ENCODE data around the gene IARS2.

The IARS2 gene

DNA sequence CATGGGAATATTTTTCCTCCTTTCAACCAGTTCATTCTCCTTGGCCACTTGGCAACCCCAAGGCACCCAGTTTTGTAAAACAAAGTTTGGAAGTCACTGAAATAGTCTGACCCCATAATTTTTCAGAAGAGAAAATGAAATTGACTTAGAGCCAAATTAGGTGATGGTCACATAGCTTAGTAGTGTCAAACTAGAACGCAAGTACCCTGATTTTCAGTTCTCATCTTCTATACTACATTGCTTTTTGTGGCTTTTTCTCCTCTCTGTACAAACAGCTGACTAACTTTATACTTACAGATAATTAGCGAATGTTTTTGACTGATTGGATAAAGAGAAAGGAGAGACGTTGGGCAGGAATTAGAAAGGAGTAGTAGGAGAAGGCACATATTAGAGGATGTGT is 33.1 kb downstream of the IARS2 start:
- TF ChIP-seq CEBPB (IDR thresholded peaks at IDR 0.05) = no peak
- TF ChIP-seq, protein P1, sequence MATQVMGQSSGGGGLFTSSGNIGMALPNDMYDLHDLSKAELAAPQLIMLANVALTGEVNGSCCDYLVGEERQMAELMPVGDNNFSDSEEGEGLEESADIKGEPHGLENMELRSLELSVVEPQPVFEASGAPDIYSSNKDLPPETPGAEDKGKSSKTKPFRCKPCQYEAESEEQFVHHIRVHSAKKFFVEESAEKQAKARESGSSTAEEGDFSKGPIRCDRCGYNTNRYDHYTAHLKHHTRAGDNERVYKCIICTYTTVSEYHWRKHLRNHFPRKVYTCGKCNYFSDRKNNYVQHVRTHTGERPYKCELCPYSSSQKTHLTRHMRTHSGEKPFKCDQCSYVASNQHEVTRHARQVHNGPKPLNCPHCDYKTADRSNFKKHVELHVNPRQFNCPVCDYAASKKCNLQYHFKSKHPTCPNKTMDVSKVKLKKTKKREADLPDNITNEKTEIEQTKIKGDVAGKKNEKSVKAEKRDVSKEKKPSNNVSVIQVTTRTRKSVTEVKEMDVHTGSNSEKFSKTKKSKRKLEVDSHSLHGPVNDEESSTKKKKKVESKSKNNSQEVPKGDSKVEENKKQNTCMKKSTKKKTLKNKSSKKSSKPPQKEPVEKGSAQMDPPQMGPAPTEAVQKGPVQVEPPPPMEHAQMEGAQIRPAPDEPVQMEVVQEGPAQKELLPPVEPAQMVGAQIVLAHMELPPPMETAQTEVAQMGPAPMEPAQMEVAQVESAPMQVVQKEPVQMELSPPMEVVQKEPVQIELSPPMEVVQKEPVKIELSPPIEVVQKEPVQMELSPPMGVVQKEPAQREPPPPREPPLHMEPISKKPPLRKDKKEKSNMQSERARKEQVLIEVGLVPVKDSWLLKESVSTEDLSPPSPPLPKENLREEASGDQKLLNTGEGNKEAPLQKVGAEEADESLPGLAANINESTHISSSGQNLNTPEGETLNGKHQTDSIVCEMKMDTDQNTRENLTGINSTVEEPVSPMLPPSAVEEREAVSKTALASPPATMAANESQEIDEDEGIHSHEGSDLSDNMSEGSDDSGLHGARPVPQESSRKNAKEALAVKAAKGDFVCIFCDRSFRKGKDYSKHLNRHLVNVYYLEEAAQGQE (IDR thresholded peaks at IDR 0.05; ENCODE audit: low read depth) = no peak
- no peak for TF ChIP-seq EGR1 (IDR thresholded peaks at IDR 0.05)
- TF ChIP-seq TCF12 (IDR thresholded peaks at IDR 0.05; ENCODE audit: low read depth) = no peak
- TF ChIP-seq, protein P2, sequence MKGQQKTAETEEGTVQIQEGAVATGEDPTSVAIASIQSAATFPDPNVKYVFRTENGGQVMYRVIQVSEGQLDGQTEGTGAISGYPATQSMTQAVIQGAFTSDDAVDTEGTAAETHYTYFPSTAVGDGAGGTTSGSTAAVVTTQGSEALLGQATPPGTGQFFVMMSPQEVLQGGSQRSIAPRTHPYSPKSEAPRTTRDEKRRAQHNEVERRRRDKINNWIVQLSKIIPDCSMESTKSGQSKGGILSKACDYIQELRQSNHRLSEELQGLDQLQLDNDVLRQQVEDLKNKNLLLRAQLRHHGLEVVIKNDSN (IDR thresholded peaks at IDR 0.05) = no peak
- no peak for TF ChIP-seq EP300 (IDR thresholded peaks at IDR 0.05; ENCODE audit: borderline replicate concordance)
- TF ChIP-seq, protein P3, sequence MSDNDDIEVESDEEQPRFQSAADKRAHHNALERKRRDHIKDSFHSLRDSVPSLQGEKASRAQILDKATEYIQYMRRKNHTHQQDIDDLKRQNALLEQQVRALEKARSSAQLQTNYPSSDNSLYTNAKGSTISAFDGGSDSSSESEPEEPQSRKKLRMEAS (IDR thresholded peaks at IDR 0.05) = no peak
- no peak for TF ChIP-seq FOXM1 (IDR thresholded peaks at IDR 0.05; ENCODE audit: borderline replicate concordance, low read depth)
- no peak for TF ChIP-seq ZBTB7A (IDR thresholded peaks at IDR 0.05; ENCODE audit: low read depth)
- TF ChIP-seq NFIC (IDR thresholded peaks at IDR 0.05) = no peak
- TF ChIP-seq CREB1 (IDR thresholded peaks at IDR 0.05; ENCODE audit: low read depth) = no peak
- TF ChIP-seq TAF1 (IDR thresholded peaks at IDR 0.05; ENCODE audit: low read depth) = no peak
- no peak for TF ChIP-seq RAD21 (IDR thresholded peaks at IDR 0.05; ENCODE audit: low read depth)
- no peak for TF ChIP-seq YY1 (IDR thresholded peaks at IDR 0.05; ENCODE audit: low read depth)
- no peak for TF ChIP-seq TEAD4 (IDR thresholded peaks at IDR 0.05)

DNA sequence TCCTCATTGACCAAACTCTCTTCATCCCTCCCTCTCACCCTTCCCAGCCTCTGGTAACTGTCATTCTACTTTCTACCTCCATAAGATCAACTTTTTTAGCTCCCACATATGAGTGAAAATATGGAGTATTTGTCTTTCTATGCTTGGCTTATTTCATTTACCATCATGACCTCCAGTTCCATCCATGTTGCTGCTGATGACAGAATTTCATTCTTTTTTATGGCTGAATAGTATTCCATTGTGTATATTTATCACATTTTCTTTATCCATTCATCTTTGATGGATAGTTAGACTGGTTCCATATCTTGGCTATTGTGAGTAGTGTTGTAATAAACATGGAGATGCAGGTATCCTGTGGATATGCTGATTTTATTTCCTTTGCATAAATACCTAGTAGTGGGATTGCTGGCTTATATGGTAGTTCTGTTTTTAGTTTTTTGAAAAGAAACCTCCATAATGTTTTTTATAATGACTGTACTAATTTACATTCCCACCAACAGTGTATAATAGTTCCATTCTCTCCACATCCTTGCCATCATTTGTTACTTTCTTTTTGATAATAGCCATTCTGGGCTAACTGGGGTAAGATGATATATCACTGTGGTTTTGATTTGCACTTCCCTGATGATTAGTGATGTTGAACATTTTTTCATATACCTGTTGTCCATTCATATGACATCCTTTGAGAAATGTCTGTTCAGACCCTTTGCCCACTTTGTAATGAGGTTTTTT is 35.7 kb downstream of the IARS2 start:
- TF ChIP-seq CEBPB (IDR thresholded peaks at IDR 0.05) (no peak), TAF1 (IDR thresholded peaks at IDR 0.05; ENCODE audit: low read depth) (no peak), TEAD4 (IDR thresholded peaks at IDR 0.05) (no peak), YY1 (IDR thresholded peaks at IDR 0.05; ENCODE audit: low read depth) (no peak), EGR1 (IDR thresholded peaks at IDR 0.05) (no peak), RAD21 (IDR thresholded peaks at IDR 0.05; ENCODE audit: low read depth) (no peak)
- TF ChIP-seq, protein P3 (IDR thresholded peaks at IDR 0.05) = no peak
- TF ChIP-seq, protein P1 (IDR thresholded peaks at IDR 0.05; ENCODE audit: low read depth) = no peak
- TF ChIP-seq, protein P2 (IDR thresholded peaks at IDR 0.05) = no peak

DNA sequence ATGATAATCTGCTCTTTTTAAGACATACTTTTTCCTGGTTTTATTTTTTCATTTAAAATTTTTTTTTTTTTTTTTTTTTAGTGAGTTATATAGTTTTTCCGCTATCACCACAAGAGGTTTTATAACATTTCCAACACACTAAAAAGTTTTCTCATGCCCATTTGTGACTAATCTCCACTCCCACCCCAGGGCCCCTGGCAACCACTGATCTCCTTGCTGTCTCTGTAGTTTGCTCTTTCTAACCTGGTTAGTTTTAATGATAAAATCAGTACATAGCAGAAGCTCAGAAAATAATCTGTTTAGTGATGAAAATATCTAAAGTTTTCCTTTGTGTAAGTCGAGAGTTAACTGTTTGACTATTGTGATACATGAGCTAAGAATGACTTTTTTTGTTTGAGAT is 41.8 kb downstream of the IARS2 start:
- TF ChIP-seq, protein P2 (IDR thresholded peaks at IDR 0.05) = no peak
- TF ChIP-seq ZBTB7A (IDR thresholded peaks at IDR 0.05; ENCODE audit: low read depth) (no peak), EGR1 (IDR thresholded peaks at IDR 0.05) (no peak), CREB1 (IDR thresholded peaks at IDR 0.05; ENCODE audit: low read depth) (no peak), RAD21 (IDR thresholded peaks at IDR 0.05; ENCODE audit: low read depth) (no peak), TAF1 (IDR thresholded peaks at IDR 0.05; ENCODE audit: low read depth) (no peak), TCF12 (IDR thresholded peaks at IDR 0.05; ENCODE audit: low read depth) (no peak), YY1 (IDR thresholded peaks at IDR 0.05; ENCODE audit: low read depth) (no peak), FOXM1 (IDR thresholded peaks at IDR 0.05; ENCODE audit: borderline replicate concordance, low read depth) (no peak), EP300 (IDR thresholded peaks at IDR 0.05; ENCODE audit: borderline replicate concordance) (no peak), CEBPB (IDR thresholded peaks at IDR 0.05) (no peak), TEAD4 (IDR thresholded peaks at IDR 0.05) (no peak), NFIC (IDR thresholded peaks at IDR 0.05) (no peak)
- TF ChIP-seq, protein P3 (IDR thresholded peaks at IDR 0.05) = no peak
- TF ChIP-seq, protein P1 (IDR thresholded peaks at IDR 0.05; ENCODE audit: low read depth) = no peak
